Renal pelvis (tissue), 4 donors: ENCODE data around the gene RAD23A. TPM values are rescaled to one million over a fixed set of nuclear protein-coding genes. Genes with fewer than 3 reads are reported as not detected.

ENCODE experiments used
- DNase-seq: peaks from one replicate; pipeline ENCODE4 v3.0.0-alpha.2; 2013
- polyA plus RNA-seq, 3 donors: library from polyadenylated mRNA; unstranded; fragments of 120-200 nt; gene quantifications; one replicate each; pipeline ENCODE4 v1.2.1, GENCODE V29; 2013; ENCODE audit not compliant: insufficient read length in 3 of 3

The RAD23A gene
- polyA plus RNA-seq, 3 donors: 81.0 to 92.7 (median 89.6) TPM

- no peak for DNase-seq
Measured at GRCh38 chr19:12996406-12997094, 50.9 kb downstream of the RAD23A start.

- DNase-seq: no peak
Measured at GRCh38 chr19:12997179-12997966, 51.7 kb downstream of the RAD23A start.

- DNase-seq: no peak
Measured at GRCh38 chr19:12997967-12998940, 52.6 kb downstream of the RAD23A start.

- DNase-seq: no peak
Measured at GRCh38 chr19:13001166-13001501, 55.5 kb downstream of the RAD23A start.

- DNase-seq: no peak
Measured at GRCh38 chr19:13001502-13002165, 56.0 kb downstream of the RAD23A start.

GRCh38 chr19:13002166-13002898 is 56.7 kb downstream of the RAD23A start:
- no peak for DNase-seq

- DNase-seq: no peak
Measured at GRCh38 chr19:13003081-13003480, 57.4 kb downstream of the RAD23A start.

Other genes with a start within 250 kb of the RAD23A start
- gene FBXW9, start 249.2 kb upstream of the RAD23A start, polyA plus RNA-seq: 10 to 100 TPM; 16.6 to 18.9 (median 18.3) TPM
- gene TNPO2, start 221.9 kb upstream of the RAD23A start, polyA plus RNA-seq: 10 to 100 TPM; 73.6 to 96.4 (median 81.7) TPM
- 100 to 1,000 TPM; 172 to 217 (median 201) TPM for gene TRIR, start 211.2 kb upstream of the RAD23A start, polyA plus RNA-seq
- gene GET3, start 208.4 kb upstream of the RAD23A start, polyA plus RNA-seq: 10 to 100 TPM; 86.8 to 98.0 (median 91.7) TPM
- under 1 TPM in 1 of 3 donors, not detected in 2; 0.15 TPM for gene BEST2, start 194.1 kb upstream of the RAD23A start, polyA plus RNA-seq
- gene HOOK2, start 170.3 kb upstream of the RAD23A start, polyA plus RNA-seq: 10 to 100 TPM; 48.8 to 89.5 (median 81.1) TPM
- 10 to 100 TPM; 19.6 to 28.7 (median 20.5) TPM for gene JUNB, start 154.4 kb upstream of the RAD23A start, polyA plus RNA-seq
- gene PRDX2, start 144.1 kb upstream of the RAD23A start, polyA plus RNA-seq: 100 to 1,000 TPM; 303 to 365 (median 345) TPM
- gene THSD8, start 143.8 kb upstream of the RAD23A start, polyA plus RNA-seq: 1 to 10 TPM; 4.4 to 5.8 (median 5.8) TPM
- gene RNASEH2A, start 139.3 kb upstream of the RAD23A start, polyA plus RNA-seq: 10 to 100 TPM; 28.8 to 48.4 (median 46.0) TPM
- not detected for gene RTBDN, start 111.3 kb upstream of the RAD23A start, polyA plus RNA-seq
- 1 to 10 TPM; 1.1 to 1.4 (median 1.3) TPM for gene MAST1, start 107.3 kb upstream of the RAD23A start, polyA plus RNA-seq
- 10 to 100 TPM in 1 of 3 donors, 1 to 10 TPM in 2; 8.1 to 11.1 (median 9.1) TPM for gene DNASE2, start 64.4 kb upstream of the RAD23A start, polyA plus RNA-seq
- under 1 TPM; 0.20 to 0.46 (median 0.45) TPM for gene KLF1, start 58.7 kb upstream of the RAD23A start, polyA plus RNA-seq
- 10 to 100 TPM; 33.9 to 42.9 (median 36.7) TPM for gene GCDH, start 54.7 kb upstream of the RAD23A start, polyA plus RNA-seq
- gene SYCE2, start 26.6 kb upstream of the RAD23A start, polyA plus RNA-seq: 1 to 10 TPM; 2.4 to 6.2 (median 5.5) TPM
- gene FARSA, start 12.2 kb upstream of the RAD23A start, polyA plus RNA-seq: 10 to 100 TPM; 54.6 to 65.4 (median 62.1) TPM
- gene CALR, start 7.3 kb upstream of the RAD23A start, polyA plus RNA-seq: 1,000 to 10,000 TPM in 1 of 3 donors, 100 to 1,000 TPM in 2; 860 to 1,005 (median 871) TPM
- 10 to 100 TPM; 36.2 to 54.7 (median 42.6) TPM for gene GADD45GIP1, start 11.4 kb downstream of the RAD23A start, polyA plus RNA-seq
- gene DAND5, start 23.7 kb downstream of the RAD23A start, polyA plus RNA-seq: under 1 TPM; 0.06 to 0.22 (median 0.19) TPM
- gene NFIX, start 49.6 kb downstream of the RAD23A start, polyA plus RNA-seq: 10 to 100 TPM; 14.8 to 19.2 (median 14.9) TPM
- 1 to 10 TPM; 5.2 to 7.7 (median 5.7) TPM for gene LYL1, start 157.0 kb downstream of the RAD23A start, polyA plus RNA-seq
- 10 to 100 TPM; 35.0 to 43.9 (median 42.9) TPM for gene TRMT1, start 170.9 kb downstream of the RAD23A start, polyA plus RNA-seq
- 10 to 100 TPM; 29.1 to 38.3 (median 38.1) TPM for gene NACC1, start 172.4 kb downstream of the RAD23A start, polyA plus RNA-seq
- 10 to 100 TPM; 63.9 to 72.6 (median 64.1) TPM for gene STX10, start 204.5 kb downstream of the RAD23A start, polyA plus RNA-seq
- 10 to 100 TPM; 67.0 to 87.0 (median 73.1) TPM for gene IER2, start 204.5 kb downstream of the RAD23A start, polyA plus RNA-seq